K562 treated with DMSO at 1 percent for 24 hours (cell line): Measurements from ENCODE around the gene TSGA10IP. TPM values are rescaled to one million over a fixed set of nuclear protein-coding genes. Genes with fewer than 3 reads are reported as not detected.

Experiments
- total RNA-seq: library from RNA; unstranded; fragments of 300-600 nt; gene quantifications from 2 replicates; pipeline ENCODE4 v1.2.3, GENCODE V29; 2022; ENCODE audit warnings: low read depth; ENCODE audit not compliant: insufficient read depth

The TSGA10IP gene
- total RNA-seq, result not detected in 2 replicates

GRCh38 chr11:65945430-65945911 is at the start of gene TSGA10IP:
TSS of gene TSGA10IP (plus strand) at chr11:65945480. CDS start at chr11:65945676, 196 bp downstream.

DNA sequence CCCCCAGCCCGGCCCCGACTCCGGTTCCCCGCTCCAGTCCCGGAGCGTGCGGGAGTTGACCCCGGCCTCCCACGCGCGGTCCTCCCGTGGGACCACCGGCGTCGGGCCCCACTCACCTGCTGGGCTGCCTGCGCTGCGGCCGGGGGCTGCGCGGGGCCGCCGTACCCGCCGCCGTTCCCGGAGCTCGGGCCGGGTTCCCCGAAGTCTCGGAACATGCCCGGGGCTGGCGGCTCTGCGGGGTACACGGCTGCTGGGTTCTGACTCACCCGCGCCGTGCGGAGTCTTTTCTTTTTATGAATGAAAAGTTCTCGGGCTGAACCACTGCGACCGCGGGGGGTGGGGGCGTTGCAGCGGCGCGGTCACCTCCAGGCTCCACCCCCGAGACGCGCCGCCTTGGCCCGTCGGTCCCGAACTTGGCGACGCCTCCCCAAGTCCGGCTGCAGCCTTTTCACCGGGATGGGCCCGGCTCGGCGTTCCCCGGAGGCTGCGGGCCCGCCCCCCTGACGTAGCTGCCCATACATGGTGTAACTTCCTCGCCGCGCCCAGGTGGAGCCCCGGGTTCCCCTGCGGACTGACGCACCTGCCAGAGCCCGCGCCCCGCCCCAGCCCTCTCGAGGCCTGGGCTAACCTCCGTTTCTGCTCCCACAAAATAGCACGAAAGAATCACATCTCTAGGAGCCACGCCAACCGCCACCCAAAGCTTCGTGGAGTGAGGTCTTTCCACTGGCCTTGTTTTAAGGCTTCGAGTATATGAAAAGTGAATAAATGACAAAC is 45.0 kb upstream of the TSGA10IP start, which contains the start of gene FOSL1:
Gene FOSL1 (minus strand): TSS at position 264 of the 774 bp plus-strand sequence. CDS start 49 bp downstream, at position 215.

DNA sequence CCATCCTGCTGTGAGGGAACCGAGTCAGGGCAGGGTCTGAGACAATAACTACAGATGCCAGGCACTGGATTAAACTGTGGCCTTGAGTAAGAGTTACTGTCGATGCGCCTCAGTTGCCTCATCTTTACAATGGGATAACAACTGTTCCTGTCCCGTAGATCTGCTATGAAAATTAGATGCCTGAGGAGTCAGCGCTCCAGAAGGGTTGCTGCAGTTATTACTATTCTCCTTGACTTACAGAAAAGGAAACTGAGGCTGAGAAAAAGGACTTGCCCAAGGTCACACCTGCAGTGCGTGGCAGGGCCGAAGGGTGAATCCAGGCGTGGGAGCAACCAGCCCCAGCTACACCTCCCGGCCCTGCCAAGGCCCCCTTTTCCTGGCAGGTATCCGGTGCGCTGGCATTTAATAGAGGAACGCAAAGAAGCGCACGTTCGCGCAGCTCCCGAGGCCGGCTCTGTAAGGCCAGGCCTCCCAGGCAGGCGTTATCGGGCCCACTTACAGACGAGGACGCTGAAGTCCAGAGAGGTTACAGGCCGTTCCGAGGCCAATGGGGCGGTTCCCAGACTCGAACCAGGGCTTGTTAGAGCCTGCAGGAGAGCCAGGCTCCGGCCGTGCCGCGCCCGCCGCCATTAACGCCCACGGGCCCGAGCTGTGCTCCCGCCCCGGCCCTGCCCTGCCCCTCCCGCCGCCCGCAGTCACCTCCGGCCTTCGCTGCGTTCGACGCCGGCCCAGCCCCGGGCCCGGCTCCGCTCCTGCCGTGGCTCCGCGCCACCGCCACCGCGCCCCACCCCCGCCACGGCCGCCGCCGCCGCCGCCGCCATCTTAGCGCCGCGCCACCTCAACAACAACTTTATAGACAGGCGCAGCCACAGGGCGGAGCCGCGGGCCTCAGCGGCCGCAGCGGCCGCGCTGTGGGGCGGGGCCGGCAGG is 26.8 kb upstream of the TSGA10IP start, which contains the start of gene C11orf68:
Gene C11orf68 (minus strand): TSS at position 852 of the 930 bp plus-strand sequence. CDS start 31 bp downstream, at position 821.

GRCh38 chr11:65919141-65919572 is 26.1 kb upstream of the TSGA10IP start, which contains the start of gene DRAP1:
TSS of gene DRAP1 (plus strand) at chr11:65919426. CDS start at chr11:65919502, 76 bp downstream.

DNA sequence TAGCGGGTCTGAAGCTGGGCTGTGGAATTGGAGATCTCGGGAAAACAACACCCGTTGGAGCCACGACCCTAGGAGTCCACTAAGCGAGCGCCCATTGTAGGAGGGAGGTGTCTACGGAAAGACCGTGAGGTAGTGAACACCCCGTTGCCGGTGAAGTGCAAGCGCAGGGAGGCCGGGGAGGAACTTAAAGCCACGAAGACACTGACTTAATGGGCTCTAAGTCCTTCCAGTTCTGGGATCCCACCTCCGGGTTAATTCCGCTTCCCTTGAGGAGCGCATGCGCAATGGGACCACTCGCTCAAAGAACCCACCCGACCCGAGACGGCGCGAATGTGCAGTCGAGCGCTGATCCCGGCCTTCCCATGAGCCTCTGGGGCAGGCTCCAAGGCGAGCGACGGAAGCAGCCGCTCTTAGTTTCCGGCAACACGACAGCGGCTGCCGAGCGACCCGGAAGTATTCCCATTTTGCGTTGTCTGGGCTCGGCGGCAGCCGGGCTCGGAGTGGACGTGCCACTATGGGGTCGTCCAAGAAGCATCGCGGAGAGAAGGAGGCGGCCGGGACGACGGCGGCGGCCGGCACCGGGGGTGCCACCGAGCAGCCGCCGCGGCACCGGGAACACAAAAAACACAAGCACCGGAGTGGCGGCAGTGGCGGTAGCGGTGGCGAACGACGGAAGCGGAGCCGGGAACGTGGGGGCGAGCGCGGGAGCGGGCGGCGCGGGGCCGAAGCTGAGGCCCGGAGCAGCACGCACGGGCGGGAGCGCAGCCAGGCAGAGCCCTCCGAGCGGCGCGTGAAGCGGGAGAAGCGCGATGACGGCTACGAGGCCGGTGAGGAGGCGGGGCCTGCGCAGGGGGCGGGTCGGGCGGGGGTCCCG is 16.2 kb downstream of the TSGA10IP start, which contains the start of gene SART1:
Gene SART1 (plus strand): TSS at position 468 of the 874 bp plus-strand sequence. CDS start 47 bp downstream, at position 515.

GRCh38 chr11:66001942-66002647 is 56.8 kb downstream of the TSGA10IP start, which contains the start of the genes BANF1 and EIF1AD:
TSS of gene BANF1 (plus strand) at chr11:66002503. CDS start at chr11:66003251, 748 bp downstream.
TSS of gene EIF1AD (minus strand) at chr11:66002157. CDS start at chr11:66000389, 1,768 bp downstream.

Other genes with a start within 250 kb of the TSGA10IP start
- 50.5 and 58.6 TPM in 2 replicates for gene KAT5, start 233.2 kb upstream of the TSGA10IP start, total RNA-seq
- gene RNASEH2C, start 224.7 kb upstream of the TSGA10IP start, total RNA-seq, result 50.7 and 64.2 TPM in 2 replicates
- gene AP5B1, start 164.5 kb upstream of the TSGA10IP start, total RNA-seq, result 43.7 and 44.6 TPM in 2 replicates
- gene OVOL1, start 158.4 kb upstream of the TSGA10IP start, total RNA-seq, result not detected in 2 replicates
- gene SNX32, start 111.5 kb upstream of the TSGA10IP start, total RNA-seq, result not detected in 2 replicates
- 749 and 768 TPM in 2 replicates for gene CFL1, start 87.3 kb upstream of the TSGA10IP start, total RNA-seq
- 72.4 and 88.2 TPM in 2 replicates for gene MUS81, start 85.0 kb upstream of the TSGA10IP start, total RNA-seq
- gene EFEMP2, start 72.7 kb upstream of the TSGA10IP start, total RNA-seq, result 0.50 and 1.1 TPM in 2 replicates
- not detected in 2 replicates for gene CTSW, start 65.6 kb upstream of the TSGA10IP start, total RNA-seq
- 68.1 and 94.2 TPM in 2 replicates for gene FIBP, start 57.0 kb upstream of the TSGA10IP start, total RNA-seq
- gene CCDC85B, start 54.8 kb upstream of the TSGA10IP start, total RNA-seq, result 76.5 and 77.6 TPM in 2 replicates
- gene FOSL1, start 45.1 kb upstream of the TSGA10IP start, total RNA-seq, result 5.8 and 9.9 TPM in 2 replicates
- gene C11orf68, start 26.4 kb upstream of the TSGA10IP start, total RNA-seq, result 62.0 and 63.2 TPM in 2 replicates
- 163 and 177 TPM in 2 replicates for gene DRAP1, start 26.1 kb upstream of the TSGA10IP start, total RNA-seq
- 78.9 and 80.3 TPM in 2 replicates for gene SART1, start 16.3 kb downstream of the TSGA10IP start, total RNA-seq
- gene EIF1AD, start 56.7 kb downstream of the TSGA10IP start, total RNA-seq, result 37.4 and 39.1 TPM in 2 replicates
- 187 and 191 TPM in 2 replicates for gene BANF1, start 57.0 kb downstream of the TSGA10IP start, total RNA-seq
- not detected in 2 replicates for gene CST6, start 66.5 kb downstream of the TSGA10IP start, total RNA-seq
- gene CATSPER1, start 81.0 kb downstream of the TSGA10IP start, total RNA-seq, result 0.23 and 0.30 TPM in 2 replicates
- gene GAL3ST3, start 103.7 kb downstream of the TSGA10IP start, total RNA-seq, result not detected in 2 replicates
- 271 and 300 TPM in 2 replicates for gene SF3B2, start 106.9 kb downstream of the TSGA10IP start, total RNA-seq
- 35.1 and 39.1 TPM in 2 replicates for gene PACS1, start 124.8 kb downstream of the TSGA10IP start, total RNA-seq